ENCODE data around the gene KCNJ14. TPM values are rescaled to one million over a fixed set of nuclear protein-coding genes. Genes with fewer than 3 reads are reported as not detected.

The KCNJ14 gene
- total and polyA plus RNA-seq, 2 of the 4 experiments (the other 2 are of a cell fraction) = 0.18 to 0.39 TPM

DNA sequence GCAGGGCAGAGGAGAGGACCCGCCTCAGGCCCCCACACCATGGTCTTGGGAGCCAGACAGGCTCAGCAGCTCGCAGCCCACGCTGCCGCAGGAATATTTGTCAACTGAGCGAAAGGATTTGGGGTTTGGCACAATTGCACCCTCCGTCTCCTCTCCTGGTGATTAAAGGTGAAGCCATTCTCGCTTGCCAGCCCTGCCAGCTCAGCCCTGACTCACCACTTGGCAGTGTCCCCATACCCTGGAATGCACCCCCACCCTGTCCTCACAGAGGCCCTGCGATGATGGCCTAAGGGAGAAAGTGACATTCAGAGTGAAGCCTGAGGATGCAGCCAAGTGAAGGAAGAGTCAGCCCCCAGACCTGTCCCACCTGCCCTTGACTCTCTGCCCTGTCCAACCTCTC lies 32.6 kb downstream of the KCNJ14 start:
- intact Hi-C loops (cut with micrococcal nuclease) = no loop called here
- WGBS, 2 experiments (ENCODE audit: extremely low coverage in 2 of 2, insufficient read length in 1 of 2) = 60% methylated on average over 3 of the region's 8 CpGs; no CpG with 5 or more reads in 1 of the 2 experiments
- Histone ChIP-seq H2AFZ (replicated peaks; ENCODE audit: low read length, poor library complexity) (peak overlapping the region; percentile 79), H4K8ac (ENCODE audit: low read depth in 2 of 2, low read length in 2 of 2) (peak overlapping the region in 1 of 2 experiments; percentile 55; a peak in 1 of 4 replicates), H2BK120ac (ENCODE audit: low read depth, low read length) (peak overlapping the region; percentile 77), H3K27ac (ENCODE audit: insufficient read depth, low read length) (peak overlapping the region; percentile 0; the same call in 1 of the 2 replicates), H3K4me1 (ENCODE audit: control insufficient read depth, insufficient read depth, low read length) (peaks cover 12% of the 10 kb centered on the region), H2AK5ac (ENCODE audit: low read depth, low read length) (peak overlapping the region; percentile 76), H3K4me3 (ENCODE audit: insufficient read depth, low read depth, low read length) (no peak overlapping the region), H4K5ac (ENCODE audit: low read depth, low read length) (peak overlapping the region; percentile 8; the same call in 1 of the 2 replicates), H3K36me3 (ENCODE audit: control insufficient read depth, insufficient read depth, low read length) (no peaks in the 10 kb centered on the region), H3K56ac (ENCODE audit: extremely low read depth, insufficient read depth, low read length) (no peak overlapping the region), H3K9ac (ENCODE audit: low read depth, low read length) (no peak overlapping the region), H3K4me2 (ENCODE audit: low read depth, low read length) (peak overlapping the region; percentile 35), H2BK5ac (ENCODE audit: low read depth, low read length, poor library complexity, severe bottlenecking) (peak overlapping the region; percentile 64), H3K79me1 (ENCODE audit: low read depth in 1 of 2, low read length in 2 of 2) (peaks cover 0 to 3% of the 10 kb centered on the region in 2 experiments; a peak in 1 of 4 replicates), H4K91ac (ENCODE audit: insufficient read depth, low read depth, low read length) (peak overlapping the region; percentile 79), H4K20me1 (ENCODE audit: insufficient read depth, low read length) (no peaks in the 10 kb centered on the region), H3K27me3 (ENCODE audit: control insufficient read depth, insufficient read depth, low read length) (no peaks in the 10 kb centered on the region; the same call in 1 of the 2 replicates), H3K14ac (replicated peaks; ENCODE audit: low read depth, low read length) (peak overlapping the region; percentile 76), H3K18ac (ENCODE audit: low read depth, low read length) (0 out of 2 replicates have a peak overlapping the region, but pooled peaks have one; percentile 1), H2BK20ac (ENCODE audit: low read depth, low read length) (peak overlapping the region; percentile 93), H3K4ac (ENCODE audit: low read depth, low read length) (peak overlapping the region; percentile 89), H3K23ac (ENCODE audit: low read depth, low read length) (peak overlapping the region; percentile 80; the same call in 1 of the 2 replicates), H2BK15ac (ENCODE audit: low read depth, low read length) (peak overlapping the region; percentile 62; the same call in 2 of the 3 replicates), H3K9me1 (ENCODE audit: insufficient read depth, low read length) (peaks cover 14% of the 10 kb centered on the region), H3K9me3 (ENCODE audit: control insufficient read depth, insufficient read depth, low read length) (no peaks in the 10 kb centered on the region), H2AK9ac (replicated peaks; ENCODE audit: low read depth, low read length, poor library complexity) (peak overlapping the region; percentile 89)
- POLR2A ChIA-PET (ENCODE audit: unreplicated experiment) = no interaction called here
- DNase-seq = peak; percentile 70
- CTCF ChIA-PET = interaction anchor here (0.6 to 4.4 kb wide), 5 partner anchors 53 to 129 kb away, joined by 3 to 35 read pairs (median 4); partner anchors contain the start of gene KDELR1
- dilution Hi-C loops (cut with HindIII; ENCODE audit: low sequenced_read_pairs, unreplicated experiment) = no loop called here
- peak; percentile 13 for ATAC-seq (ENCODE audit: low read depth)
- in situ Hi-C loops (cut with MboI; ENCODE audit: low sequenced_read_pairs) = no loop called here
- TF ChIP-seq SMC3 (IDR thresholded peaks at IDR 0.05; ENCODE audit: low read depth, low read length) (no peak), RFX5 (IDR thresholded peaks at IDR 0.05; ENCODE audit: low read depth, low read length) (no peak), MXI1 (IDR thresholded peaks at IDR 0.05; ENCODE audit: borderline replicate concordance, low read depth, low read length) (no peak), BHLHE40 (IDR thresholded peaks at IDR 0.05; ENCODE audit: low read depth, low read length) (no peak), MAFK (IDR thresholded peaks at IDR 0.05; ENCODE audit: low read depth, low read length) (no peak), RAD21 (IDR thresholded peaks at IDR 0.05; ENCODE audit: low read length) (no peak), CEBPB (IDR thresholded peaks at IDR 0.05; ENCODE audit: low read depth, low read length) (peak; percentile 34; the same call in 1 of the 2 replicates), FOS (IDR thresholded peaks at IDR 0.05; ENCODE audit: low read depth, low read length) (peak; percentile 73), POLR2A (IDR thresholded peaks at IDR 0.05; ENCODE audit: low read depth, low read length) (no peak), RCOR1 (IDR thresholded peaks at IDR 0.05; ENCODE audit: insufficient replicate concordance, low read length) (no peak), MAZ (IDR thresholded peaks at IDR 0.05; ENCODE audit: borderline replicate concordance, low read depth, low read length) (peak; percentile 92), NFE2L2 (IDR thresholded peaks at IDR 0.05; ENCODE audit: low read depth, low read length) (no peak), CHD1 (IDR thresholded peaks at IDR 0.05; ENCODE audit: low read depth, low read length) (no peak)
- TF ChIP-seq, protein P1, sequence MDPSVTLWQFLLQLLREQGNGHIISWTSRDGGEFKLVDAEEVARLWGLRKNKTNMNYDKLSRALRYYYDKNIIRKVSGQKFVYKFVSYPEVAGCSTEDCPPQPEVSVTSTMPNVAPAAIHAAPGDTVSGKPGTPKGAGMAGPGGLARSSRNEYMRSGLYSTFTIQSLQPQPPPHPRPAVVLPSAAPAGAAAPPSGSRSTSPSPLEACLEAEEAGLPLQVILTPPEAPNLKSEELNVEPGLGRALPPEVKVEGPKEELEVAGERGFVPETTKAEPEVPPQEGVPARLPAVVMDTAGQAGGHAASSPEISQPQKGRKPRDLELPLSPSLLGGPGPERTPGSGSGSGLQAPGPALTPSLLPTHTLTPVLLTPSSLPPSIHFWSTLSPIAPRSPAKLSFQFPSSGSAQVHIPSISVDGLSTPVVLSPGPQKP (IDR thresholded peaks at IDR 0.05; ENCODE audit: borderline replicate concordance, low read depth, low read length) = no peak
- TF ChIP-seq, protein P2, sequence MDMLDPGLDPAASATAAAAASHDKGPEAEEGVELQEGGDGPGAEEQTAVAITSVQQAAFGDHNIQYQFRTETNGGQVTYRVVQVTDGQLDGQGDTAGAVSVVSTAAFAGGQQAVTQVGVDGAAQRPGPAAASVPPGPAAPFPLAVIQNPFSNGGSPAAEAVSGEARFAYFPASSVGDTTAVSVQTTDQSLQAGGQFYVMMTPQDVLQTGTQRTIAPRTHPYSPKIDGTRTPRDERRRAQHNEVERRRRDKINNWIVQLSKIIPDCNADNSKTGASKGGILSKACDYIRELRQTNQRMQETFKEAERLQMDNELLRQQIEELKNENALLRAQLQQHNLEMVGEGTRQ (IDR thresholded peaks at IDR 0.05; ENCODE audit: low read depth, low read length) = no peak
- TF ChIP-seq, protein P3, sequence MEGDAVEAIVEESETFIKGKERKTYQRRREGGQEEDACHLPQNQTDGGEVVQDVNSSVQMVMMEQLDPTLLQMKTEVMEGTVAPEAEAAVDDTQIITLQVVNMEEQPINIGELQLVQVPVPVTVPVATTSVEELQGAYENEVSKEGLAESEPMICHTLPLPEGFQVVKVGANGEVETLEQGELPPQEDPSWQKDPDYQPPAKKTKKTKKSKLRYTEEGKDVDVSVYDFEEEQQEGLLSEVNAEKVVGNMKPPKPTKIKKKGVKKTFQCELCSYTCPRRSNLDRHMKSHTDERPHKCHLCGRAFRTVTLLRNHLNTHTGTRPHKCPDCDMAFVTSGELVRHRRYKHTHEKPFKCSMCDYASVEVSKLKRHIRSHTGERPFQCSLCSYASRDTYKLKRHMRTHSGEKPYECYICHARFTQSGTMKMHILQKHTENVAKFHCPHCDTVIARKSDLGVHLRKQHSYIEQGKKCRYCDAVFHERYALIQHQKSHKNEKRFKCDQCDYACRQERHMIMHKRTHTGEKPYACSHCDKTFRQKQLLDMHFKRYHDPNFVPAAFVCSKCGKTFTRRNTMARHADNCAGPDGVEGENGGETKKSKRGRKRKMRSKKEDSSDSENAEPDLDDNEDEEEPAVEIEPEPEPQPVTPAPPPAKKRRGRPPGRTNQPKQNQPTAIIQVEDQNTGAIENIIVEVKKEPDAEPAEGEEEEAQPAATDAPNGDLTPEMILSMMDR (conservative IDR thresholded peaks at IDR 0.05; ENCODE audit: low read depth, low read length) = no peak
- BruUV-seq (replicated peaks) = no TSS peak

Data from IMR-90 (cell line).